Suprapubic skin (tissue), 4 donors: ENCODE measurements around the gene XCL1.

Source experiments
- CTCF ChIP-seq, 2 donors: fragments of 200-600 bp in 1 of 2; fragments of 450-650 bp in 1 of 2; sonication (generic) in 1 of 2; IDR thresholded peaks; one replicate each; pipeline ENCODE4 v1.5.1; 2016 to 2019; ENCODE audit warnings: antibody characterized with exemption in 2 of 2, mild to moderate bottlenecking in 1 of 2, moderate library complexity in 1 of 2
- POLR2A ChIP-seq, 2 donors: fragments of 450-650 bp; IDR thresholded peaks; one replicate each; pipeline ENCODE4 v1.6.1; 2017; ENCODE audit warnings: antibody characterized with exemption in 2 of 2, mild to moderate bottlenecking in 2 of 2, moderate library complexity in 2 of 2
- POLR2AphosphoS5 ChIP-seq, 3 donors: sonication (generic); formaldehyde crosslinking; IDR thresholded peaks; one replicate each; pipeline ENCODE4 v1.6.1; 2017; ENCODE audit warnings: antibody characterized with exemption in 3 of 3

GRCh38 chr1:168603501-168604110 is 27.2 kb downstream of the XCL1 start:
- peak; percentile 59 to 73 for TF ChIP-seq CTCF (IDR thresholded peaks at IDR 0.05)
- TF ChIP-seq POLR2A (IDR thresholded peaks at IDR 0.05), result no peak
- no peak for TF ChIP-seq POLR2AphosphoS5 (IDR thresholded peaks at IDR 0.05)
